Colonic mucosa (tissue), 4 donors: Measurements from ENCODE around the gene BMP7. TPM values are rescaled to one million over a fixed set of nuclear protein-coding genes. Genes with fewer than 3 reads are reported as not detected.

Experiments used
- DNase-seq: peaks from one replicate; pipeline ENCODE4 v3.0.0-alpha.2; 2020
- H3K27ac ChIP-seq: fragments of 200-600 bp; one replicate; pipeline ENCODE4 v1.8.0; 2021
- H3K27me3 ChIP-seq: fragments of 200-600 bp; one replicate; pipeline ENCODE4 v1.8.0; 2021
- H3K36me3 ChIP-seq: fragments of 200-600 bp; one replicate; pipeline ENCODE4 v1.8.0; 2021
- H3K4me1 ChIP-seq: fragments of 200-600 bp; one replicate; pipeline ENCODE4 v1.8.0; 2021; ENCODE audit warnings: mild to moderate bottlenecking
- H3K4me3 ChIP-seq: fragments of 200-600 bp; one replicate; pipeline ENCODE4 v1.8.0; 2021
- H3K9ac ChIP-seq, 2 donors: one replicate each; pipeline ENCODE4 v1.7.0; 2013; ENCODE audit warnings: control low read depth in 2 of 2, low read depth in 2 of 2, low read length in 2 of 2
- H3K9me3 ChIP-seq: fragments of 200-600 bp; one replicate; pipeline ENCODE4 v1.8.0; 2021
- CTCF ChIP-seq: fragments of 200-600 bp; IDR thresholded peaks from one replicate; pipeline ENCODE4 v1.8.0; 2022; ENCODE audit warnings: antibody characterized with exemption, mild to moderate bottlenecking
- intact Hi-C: fragments of 100-400 bp; cut with DNase I; formaldehyde crosslinking; loops from one replicate; pipeline ENCODE4 v1.14.1; 2022
- total RNA-seq, 2 donors: library from RNA; stranded (reverse); fragmentation: NEBNext Ultra II Directional in 1 of 2; extraction: Animal tissue kit (Norgen Biotek cat#: 25700) in 1 of 2; gene quantifications; one replicate each; pipeline ENCODE4 v1.2.1, GENCODE V29; 2021
- donor health status: healthy.
- donor health status: DM: no; HTN: no; CAD: no.
- donor health status: DM: no; HTN: no; CAD: no.

BMP7 gene
- total RNA-seq, 2 donors from 2014 or later, result 1.3 to 3.2 TPM

GRCh38 chr20:57200882-57201695, 65.4 kb downstream of the BMP7 start:
- no peaks in the 10 kb centered on the region for H3K9me3 ChIP-seq
- H3K4me1 ChIP-seq, result no peaks in the 10 kb centered on the region
- no peaks in the 10 kb centered on the region for H3K36me3 ChIP-seq
- no peak for DNase-seq
- no peak for TF ChIP-seq CTCF
- no peaks in the 10 kb centered on the region for H3K27me3 ChIP-seq
- intact Hi-C loops, result no loop called here
- no peak overlapping the region for H3K27ac ChIP-seq
- no peak overlapping the region for H3K9ac ChIP-seq
- no peak overlapping the region for H3K4me3 ChIP-seq

- no peak for TF ChIP-seq CTCF
- intact Hi-C loops, result no loop called here
- H3K27me3 ChIP-seq, result no peaks in the 10 kb centered on the region
- H3K36me3 ChIP-seq, result no peaks in the 10 kb centered on the region
- H3K4me1 ChIP-seq, result no peaks in the 10 kb centered on the region
- DNase-seq, result no peak
- no peak overlapping the region for H3K9ac ChIP-seq
- H3K4me3 ChIP-seq, result no peak overlapping the region
- H3K9me3 ChIP-seq, result no peaks in the 10 kb centered on the region
- H3K27ac ChIP-seq, result no peak overlapping the region
These were observed 66.6 kb downstream of the BMP7 start for GRCh38 chr20:57199656-57200405.

GRCh38 chr20:57198132-57199072, 68.0 kb downstream of the BMP7 start:
- H3K27ac ChIP-seq, result no peak overlapping the region

GRCh38 chr20:57197352-57198131, 68.9 kb downstream of the BMP7 start:
- no peak overlapping the region for H3K27ac ChIP-seq
- intact Hi-C loops, result no loop called here

More at GRCh38 chr20:57198132-57199072, 68.0 kb downstream of the BMP7 start:
- Histone ChIP-seq H3K36me3 (no peaks in the 10 kb centered on the region), H3K4me3 (no peak overlapping the region), H3K9me3 (no peaks in the 10 kb centered on the region), H3K9ac (no peak overlapping the region), H3K27me3 (no peaks in the 10 kb centered on the region), H3K4me1 (no peaks in the 10 kb centered on the region)
- intact Hi-C loops, result no loop called here
- DNase-seq, result no peak
- TF ChIP-seq CTCF, result no peak

More at GRCh38 chr20:57197352-57198131, 68.9 kb downstream of the BMP7 start:
- Histone ChIP-seq H3K9ac (no peak overlapping the region), H3K36me3 (no peaks in the 10 kb centered on the region), H3K4me3 (no peak overlapping the region), H3K27me3 (no peaks in the 10 kb centered on the region), H3K9me3 (no peaks in the 10 kb centered on the region), H3K4me1 (no peaks in the 10 kb centered on the region)
- no peak for DNase-seq
- no peak for TF ChIP-seq CTCF
